GM12892 (cell line): Measurements from ENCODE around the gene FPR2.

ENCODE experiments used
- DNase-seq: peaks from one replicate; pipeline ENCODE4 v3.0.0; 2011; ENCODE audit not compliant: insufficient read length
- FAIRE-seq: peaks from 2 replicates; lab custom pipeline; 2011; peaks lifted over from hg19 to GRCh38; lab: Jason Lieb, UNC
- POLR2A ChIP-seq: IDR thresholded peaks from 2 replicates; pipeline ENCODE4 v1.6.1; 2011; ENCODE audit warnings: low read depth, low read length, control low read depth
- POLR2AphosphoS5 ChIP-seq: IDR thresholded peaks from 2 replicates; pipeline ENCODE4 v1.6.1; 2011; ENCODE audit warnings: low read depth, low read length, control low read depth
- TAF1 ChIP-seq: IDR thresholded peaks from 2 replicates; pipeline ENCODE4 v1.6.1; 2011; ENCODE audit warnings: low read depth, mild to moderate bottlenecking, control low read depth, low read length, borderline replicate concordance

FPR2 gene

DNA sequence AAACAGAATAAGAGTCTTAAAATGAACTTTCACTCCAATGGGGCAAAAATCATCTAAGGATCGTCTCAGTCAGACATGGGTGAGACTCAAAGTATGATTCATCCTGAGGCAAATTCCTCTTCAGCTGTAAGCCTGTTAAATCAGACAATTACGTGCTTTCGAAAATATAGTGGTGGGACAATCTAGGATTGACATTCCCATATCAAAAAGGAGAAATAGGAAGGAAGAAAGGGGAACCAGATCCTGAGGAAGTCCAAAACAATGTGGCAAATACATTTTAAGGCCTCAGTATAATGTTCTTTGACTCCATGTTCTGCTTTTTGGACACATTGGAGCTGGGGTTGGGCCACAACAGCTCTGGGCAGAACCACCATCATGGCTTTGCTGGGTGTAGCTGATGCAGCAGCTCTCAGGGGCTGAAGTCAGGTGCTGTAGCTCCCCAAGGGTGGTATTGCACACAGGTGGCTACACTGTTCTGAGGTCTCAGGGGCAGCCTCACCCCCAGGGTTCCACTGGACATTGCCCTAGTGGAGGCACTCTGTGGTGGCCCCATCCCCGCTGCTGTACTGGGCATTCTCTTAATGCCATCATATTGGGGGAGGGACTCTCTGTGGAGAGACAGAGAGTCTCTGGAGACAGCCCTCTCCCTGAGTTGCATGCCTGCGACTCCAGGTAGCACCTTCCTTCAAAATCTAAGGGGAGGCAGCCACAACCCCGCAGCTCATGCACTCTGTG is 28.2 kb downstream of the FPR2 start:
- FAIRE-seq: no peak

DNA sequence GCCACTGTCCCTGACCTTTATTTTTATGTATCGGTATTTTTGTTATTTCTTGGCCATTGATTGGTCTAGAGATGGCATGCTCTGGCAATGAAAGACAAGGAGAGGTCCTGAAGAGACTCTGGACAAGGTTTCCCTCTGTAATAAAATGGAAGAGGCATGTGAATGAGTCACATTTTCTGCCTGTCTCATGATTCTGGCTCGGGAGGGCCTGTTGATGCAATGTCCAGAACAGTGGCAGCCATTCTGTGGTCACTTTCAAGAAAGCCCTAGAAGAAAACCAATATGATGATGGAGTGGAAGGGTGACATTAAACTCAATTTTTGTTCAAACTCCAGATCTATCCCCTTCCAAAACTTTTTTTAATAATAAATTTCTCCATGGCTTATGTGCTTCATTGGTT is 32.0 kb downstream of the FPR2 start:
- DNase-seq (no peak), FAIRE-seq (no peak)
- TF ChIP-seq TAF1: no peak
- no peak for TF ChIP-seq POLR2A
- TF ChIP-seq POLR2AphosphoS5: no peak

More for the DNA sequence above, 28.2 kb downstream of the FPR2 start:
- no peak for DNase-seq
- TF ChIP-seq POLR2A (no peak), TAF1 (no peak), POLR2AphosphoS5 (no peak)

GRCh38 chr19:51793994-51794393 is 33.0 kb downstream of the FPR2 start:
- TF ChIP-seq TAF1: no peak
- TF ChIP-seq POLR2AphosphoS5: no peak
- no peak for TF ChIP-seq POLR2A
- FAIRE-seq: no peak
- no peak for DNase-seq

DNA sequence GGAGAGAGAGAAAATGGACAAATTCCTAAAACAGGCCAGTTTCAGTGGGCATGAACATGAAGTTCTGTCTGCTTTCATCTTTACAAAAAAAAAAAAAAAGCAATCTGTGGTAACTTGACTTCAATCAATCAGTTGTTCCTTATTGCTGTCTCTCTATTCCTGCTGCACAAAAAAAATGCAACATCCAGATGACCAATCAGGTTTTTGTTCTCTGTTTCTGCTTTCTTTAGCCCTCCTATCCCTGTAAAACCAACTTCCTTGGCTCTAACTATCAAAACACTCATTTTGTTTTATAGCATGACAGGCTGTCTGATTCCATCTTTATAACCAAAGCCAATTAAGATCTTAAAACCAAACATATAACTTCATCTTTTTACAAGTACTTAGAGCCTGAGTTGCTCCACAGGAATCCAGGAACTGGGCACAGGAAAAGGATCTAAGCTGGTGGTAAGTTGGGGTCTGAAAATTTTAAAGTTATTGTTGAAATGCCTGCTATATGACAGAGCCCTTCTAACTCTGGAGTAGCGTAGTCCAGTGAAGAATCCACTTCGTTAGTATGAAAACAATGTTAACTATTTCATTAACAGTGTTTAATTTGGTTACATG is 34.0 kb downstream of the FPR2 start, which contains the start of gene FPR3:
Gene FPR3 (plus strand): TSS at position 273 of the 606 bp plus-strand sequence. CDS start 28,592 bp downstream, outside the sequence.
- FAIRE-seq (no peak), DNase-seq (no peak)
- TF ChIP-seq POLR2AphosphoS5 (no peak), TAF1 (no peak), POLR2A (no peak)

DNA sequence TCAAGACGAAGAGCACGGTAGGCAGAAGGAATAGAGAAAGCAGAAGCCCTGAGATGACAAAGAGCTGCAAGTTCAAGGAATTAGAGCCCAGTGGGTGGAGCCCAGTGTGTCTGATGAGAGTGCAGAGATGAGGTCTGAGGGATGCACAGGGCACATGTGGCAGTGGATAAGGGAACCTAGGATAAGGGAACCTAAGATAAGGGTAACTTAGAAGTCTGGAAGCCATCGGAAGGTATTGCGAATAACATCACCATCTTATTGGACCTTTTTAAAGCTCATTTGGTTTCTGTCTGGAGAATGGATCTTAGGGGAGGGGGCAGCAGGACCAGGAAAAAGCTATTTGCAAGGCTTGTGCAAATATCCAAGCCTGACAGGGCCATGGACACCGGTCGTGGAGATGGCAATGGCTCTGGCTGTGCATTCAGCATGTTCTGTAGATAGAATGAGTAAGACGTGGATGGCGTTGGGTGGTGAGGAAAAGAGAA is 35.3 kb downstream of the FPR2 start:
- no peak for FAIRE-seq
- DNase-seq: no peak
- TF ChIP-seq POLR2A: no peak
- TF ChIP-seq TAF1: no peak
- TF ChIP-seq POLR2AphosphoS5: no peak

DNA sequence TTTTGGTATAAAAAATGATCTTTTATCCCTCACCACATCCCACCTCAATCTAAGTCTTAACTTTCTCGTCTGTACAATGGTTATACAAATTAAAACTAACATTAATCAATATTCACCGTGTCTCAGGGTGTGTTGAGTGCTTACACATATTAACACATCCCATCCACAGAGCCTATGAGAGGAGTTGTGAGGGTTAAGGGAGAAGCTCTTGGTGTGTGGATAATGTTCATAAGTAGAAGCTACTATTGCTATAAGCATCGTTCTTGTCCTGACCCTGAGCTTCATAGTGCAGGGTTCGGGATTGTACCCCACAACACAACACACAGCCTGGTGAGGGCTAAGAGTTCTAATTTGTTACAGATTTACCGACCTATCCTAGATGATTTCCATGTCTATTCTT is 36.5 kb downstream of the FPR2 start:
- DNase-seq (no peak), FAIRE-seq (no peak)
- TF ChIP-seq POLR2A: no peak
- TF ChIP-seq POLR2AphosphoS5: no peak

GRCh38 chr19:51798062-51798461 is 37.1 kb downstream of the FPR2 start:
- FAIRE-seq: no peak
- TF ChIP-seq POLR2A (no peak), TAF1 (no peak), POLR2AphosphoS5 (no peak)
- no peak for DNase-seq

- no peak for FAIRE-seq
- TF ChIP-seq TAF1: no peak
- no peak for TF ChIP-seq POLR2AphosphoS5
- TF ChIP-seq POLR2A: no peak
- no peak for DNase-seq
Observed at GRCh38 chr19:51799034-51799773, 38.2 kb downstream of the FPR2 start.

GRCh38 chr19:51799774-51800472 is 38.9 kb downstream of the FPR2 start:
- no peak for FAIRE-seq
- no peak for DNase-seq
- TF ChIP-seq TAF1 (no peak), POLR2AphosphoS5 (no peak), POLR2A (no peak)

- DNase-seq: no peak
- no peak for FAIRE-seq
- TF ChIP-seq POLR2A (no peak), TAF1 (no peak), POLR2AphosphoS5 (no peak)
Observed at GRCh38 chr19:51800473-51801244, 39.7 kb downstream of the FPR2 start.
